Measurements from ENCODE around the gene CYP19A1.

Gene CYP19A1

GRCh38 chr15:51243774-51244173, 94.6 kb downstream of the CYP19A1 start:
- Histone ChIP-seq H3K9me3 (ENCODE audit: low read length) (no peaks in the 10 kb centered on the region), H4K20me1 (ENCODE audit: insufficient read depth, low read length) (no peaks in the 10 kb centered on the region), H3K4me2 (ENCODE audit: low read length) (no peak overlapping the region), H3K27ac (ENCODE audit: low read depth, low read length, poor library complexity, severe bottlenecking) (no peak overlapping the region), H3K27me3 (ENCODE audit: insufficient read depth, low read length) (no peaks in the 10 kb centered on the region), H3K4me1 (ENCODE audit: insufficient read depth, low read length, severe bottlenecking) (no peaks in the 10 kb centered on the region), H3K9ac (ENCODE audit: low read length) (no peak overlapping the region), H3K4me3 (ENCODE audit: low read depth, low read length, poor library complexity, severe bottlenecking) (no peak overlapping the region), H3K79me2 (ENCODE audit: insufficient read depth, low read length) (no peaks in the 10 kb centered on the region), H3K9me2 (ENCODE audit: low read depth, low read length) (no peaks in the 10 kb centered on the region), H3F3A (ENCODE audit: insufficient read depth, low read length) (no peaks in the 10 kb centered on the region), H2AFZ (ENCODE audit: low read length) (no peak overlapping the region), H3K36me3 (ENCODE audit: insufficient read depth, low read length) (no peaks in the 10 kb centered on the region)
- TF ChIP-seq EZH2 (IDR thresholded peaks at IDR 0.05; ENCODE audit: borderline replicate concordance, low read length) (no peak), CTCF (IDR thresholded peaks at IDR 0.05; ENCODE audit: low read length) (no peak)

GRCh38 chr15:51240066-51240465, 98.3 kb downstream of the CYP19A1 start:
- TF ChIP-seq EZH2 (IDR thresholded peaks at IDR 0.05; ENCODE audit: borderline replicate concordance, low read length) (no peak), CTCF (IDR thresholded peaks at IDR 0.05; ENCODE audit: low read length) (no peak)
- Histone ChIP-seq H3K4me3 (ENCODE audit: low read depth, low read length, poor library complexity, severe bottlenecking) (no peak overlapping the region), H3K27me3 (ENCODE audit: insufficient read depth, low read length) (no peaks in the 10 kb centered on the region), H3K79me2 (ENCODE audit: insufficient read depth, low read length) (no peaks in the 10 kb centered on the region), H3K4me1 (ENCODE audit: insufficient read depth, low read length, severe bottlenecking) (no peaks in the 10 kb centered on the region), H4K20me1 (ENCODE audit: insufficient read depth, low read length) (no peaks in the 10 kb centered on the region), H3F3A (ENCODE audit: insufficient read depth, low read length) (no peaks in the 10 kb centered on the region), H3K4me2 (ENCODE audit: low read length) (no peak overlapping the region), H3K9me2 (ENCODE audit: low read depth, low read length) (no peaks in the 10 kb centered on the region), H3K9ac (ENCODE audit: low read length) (no peak overlapping the region), H3K36me3 (ENCODE audit: insufficient read depth, low read length) (no peaks in the 10 kb centered on the region), H2AFZ (ENCODE audit: low read length) (no peak overlapping the region), H3K9me3 (ENCODE audit: low read length) (no peaks in the 10 kb centered on the region), H3K27ac (ENCODE audit: low read depth, low read length, poor library complexity, severe bottlenecking) (no peak overlapping the region)

GRCh38 chr15:51237816-51238215, 100.6 kb downstream of the CYP19A1 start:
- Histone ChIP-seq H4K20me1 (ENCODE audit: insufficient read depth, low read length) (no peaks in the 10 kb centered on the region), H3K4me2 (ENCODE audit: low read length) (no peak overlapping the region), H2AFZ (ENCODE audit: low read length) (no peak overlapping the region), H3F3A (ENCODE audit: insufficient read depth, low read length) (no peaks in the 10 kb centered on the region), H3K36me3 (ENCODE audit: insufficient read depth, low read length) (no peaks in the 10 kb centered on the region), H3K27me3 (ENCODE audit: insufficient read depth, low read length) (no peaks in the 10 kb centered on the region), H3K9ac (ENCODE audit: low read length) (no peak overlapping the region), H3K27ac (ENCODE audit: low read depth, low read length, poor library complexity, severe bottlenecking) (no peak overlapping the region), H3K9me3 (ENCODE audit: low read length) (no peaks in the 10 kb centered on the region), H3K4me1 (ENCODE audit: insufficient read depth, low read length, severe bottlenecking) (no peaks in the 10 kb centered on the region), H3K79me2 (ENCODE audit: insufficient read depth, low read length) (no peaks in the 10 kb centered on the region), H3K9me2 (ENCODE audit: low read depth, low read length) (no peaks in the 10 kb centered on the region), H3K4me3 (ENCODE audit: low read depth, low read length, poor library complexity, severe bottlenecking) (no peak overlapping the region)
- TF ChIP-seq EZH2 (IDR thresholded peaks at IDR 0.05; ENCODE audit: borderline replicate concordance, low read length) = no peak
- TF ChIP-seq CTCF (IDR thresholded peaks at IDR 0.05; ENCODE audit: low read length) = no peak

Measured in OCI-LY1 (cell line).